HG03469 (cell line): Measurements from ENCODE around the gene SULT1A3.
"Not testable (repeated sequence)": the region's sequence is repeated elsewhere in the genome, so short reads cannot be mapped to it uniquely, and the experiment has no call there.

ENCODE experiments used
- ATAC-seq: cut with Tn5 transposase; IDR thresholded peaks from one replicate; pipeline ENCODE4 v1.9.1; 2021; ENCODE audit warnings: mild to moderate bottlenecking, moderate library complexity, moderate number of reproducible peaks; ENCODE audit not compliant: unreplicated experiment

Gene SULT1A3

DNA sequence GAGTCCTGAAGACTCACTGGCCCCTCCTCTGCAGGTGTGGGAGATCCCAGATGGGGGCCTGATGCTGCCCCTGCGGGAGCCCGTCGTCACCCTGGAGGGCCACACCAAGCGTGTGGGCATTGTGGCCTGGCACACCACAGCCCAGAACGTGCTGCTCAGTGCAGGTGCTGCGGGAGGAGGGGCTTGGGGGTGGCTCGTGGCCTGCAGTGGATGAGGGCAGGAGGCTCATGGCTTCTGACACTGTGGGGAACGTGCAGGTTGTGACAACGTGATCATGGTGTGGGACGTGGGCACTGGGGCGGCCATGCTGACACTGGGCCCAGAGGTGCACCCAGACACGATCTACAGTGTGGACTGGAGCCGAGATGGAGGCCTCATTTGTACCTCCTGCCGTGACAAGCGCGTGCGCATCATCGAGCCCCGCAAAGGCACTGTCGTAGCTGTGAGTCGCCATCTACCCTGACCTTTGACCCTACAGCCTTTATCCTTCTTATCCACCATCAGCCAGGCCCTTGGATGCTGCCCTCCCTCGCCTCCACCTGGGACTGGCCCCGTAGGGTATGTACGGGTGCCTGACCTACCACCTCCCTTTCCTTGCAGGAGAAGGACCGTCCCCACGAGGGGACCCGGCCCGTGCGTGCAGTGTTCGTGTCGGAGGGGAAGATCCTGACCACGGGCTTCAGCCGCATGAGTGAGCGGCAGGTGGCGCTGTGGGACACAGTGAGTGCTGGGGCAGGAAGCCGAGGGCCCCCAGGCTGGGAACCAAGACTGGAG, 12.1 kb upstream of the SULT1A3 start:
- no peak for ATAC-seq

DNA sequence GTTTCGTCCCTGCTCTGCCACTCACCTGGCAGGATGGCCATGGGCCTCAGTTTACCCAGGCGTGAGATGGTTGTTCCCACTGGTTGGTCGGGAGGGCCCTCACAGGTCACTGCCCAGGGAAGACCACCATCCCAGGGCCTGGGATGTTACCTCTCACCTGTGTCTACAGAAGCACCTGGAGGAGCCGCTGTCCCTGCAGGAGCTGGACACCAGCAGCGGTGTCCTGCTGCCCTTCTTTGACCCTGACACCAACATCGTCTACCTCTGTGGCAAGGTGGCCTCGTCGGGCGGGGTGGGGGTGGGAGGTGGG, 11.5 kb upstream of the SULT1A3 start:
- no peak for ATAC-seq

- ATAC-seq, result no peak
Observed at GRCh38 chr16:30187971-30188561, 11.0 kb upstream of the SULT1A3 start.

- not testable (repeated sequence) for ATAC-seq
Observed at GRCh38 chr16:30191158-30191557, 7.9 kb upstream of the SULT1A3 start.

GRCh38 chr16:30193098-30193497, 6.0 kb upstream of the SULT1A3 start:
- not testable (repeated sequence) for ATAC-seq

GRCh38 chr16:30193615-30194014, 5.4 kb upstream of the SULT1A3 start, which contains the start of the genes BOLA2B and SLX1A:
BOLA2B (minus strand) TSS chr16:30193666; CDS start chr16:30193595, 71 bp downstream.
SLX1A (plus strand) TSS chr16:30193875; CDS start chr16:30194085, 210 bp downstream.
- peak; percentile 78 for ATAC-seq

DNA sequence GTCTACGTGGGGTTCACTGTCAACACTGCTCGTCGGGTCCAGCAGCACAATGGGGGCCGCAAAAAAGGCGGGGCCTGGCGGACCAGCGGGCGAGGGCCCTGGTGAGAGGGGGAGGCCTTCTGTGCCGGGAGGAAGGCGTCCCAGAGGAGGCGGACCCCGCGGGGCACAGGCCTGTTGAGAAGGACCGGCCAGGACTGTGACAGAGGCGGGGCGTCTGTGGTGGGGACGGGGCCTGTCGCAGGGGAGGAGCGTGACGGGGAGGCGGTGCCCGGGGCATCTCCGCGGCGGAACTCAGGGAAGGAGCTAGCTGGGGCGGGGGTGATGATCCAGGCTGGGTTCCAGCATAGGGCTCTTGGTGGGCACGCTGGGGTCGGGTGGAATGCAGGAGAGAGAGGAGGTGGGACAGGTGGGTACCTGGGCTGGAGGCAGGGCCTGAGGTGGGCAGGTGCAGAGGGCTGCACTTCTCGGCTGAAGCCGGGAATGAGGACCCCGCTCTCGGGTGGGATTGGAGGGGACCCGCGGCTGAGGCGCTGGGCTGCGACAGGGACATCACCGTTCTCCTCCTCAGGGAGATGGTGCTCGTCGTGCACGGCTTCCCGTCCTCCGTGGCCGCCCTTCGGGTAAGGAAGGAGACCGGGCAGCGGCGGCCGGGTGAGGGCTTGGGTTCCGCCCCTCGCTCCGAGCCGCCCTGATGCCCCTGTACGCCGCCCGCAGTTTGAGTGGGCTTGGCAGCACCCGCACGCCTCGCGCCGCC, 4.7 kb upstream of the SULT1A3 start:
- peak; percentile 19 for ATAC-seq

GRCh38 chr16:30197001-30197400, 2.1 kb upstream of the SULT1A3 start:
- not testable (repeated sequence) for ATAC-seq

DNA sequence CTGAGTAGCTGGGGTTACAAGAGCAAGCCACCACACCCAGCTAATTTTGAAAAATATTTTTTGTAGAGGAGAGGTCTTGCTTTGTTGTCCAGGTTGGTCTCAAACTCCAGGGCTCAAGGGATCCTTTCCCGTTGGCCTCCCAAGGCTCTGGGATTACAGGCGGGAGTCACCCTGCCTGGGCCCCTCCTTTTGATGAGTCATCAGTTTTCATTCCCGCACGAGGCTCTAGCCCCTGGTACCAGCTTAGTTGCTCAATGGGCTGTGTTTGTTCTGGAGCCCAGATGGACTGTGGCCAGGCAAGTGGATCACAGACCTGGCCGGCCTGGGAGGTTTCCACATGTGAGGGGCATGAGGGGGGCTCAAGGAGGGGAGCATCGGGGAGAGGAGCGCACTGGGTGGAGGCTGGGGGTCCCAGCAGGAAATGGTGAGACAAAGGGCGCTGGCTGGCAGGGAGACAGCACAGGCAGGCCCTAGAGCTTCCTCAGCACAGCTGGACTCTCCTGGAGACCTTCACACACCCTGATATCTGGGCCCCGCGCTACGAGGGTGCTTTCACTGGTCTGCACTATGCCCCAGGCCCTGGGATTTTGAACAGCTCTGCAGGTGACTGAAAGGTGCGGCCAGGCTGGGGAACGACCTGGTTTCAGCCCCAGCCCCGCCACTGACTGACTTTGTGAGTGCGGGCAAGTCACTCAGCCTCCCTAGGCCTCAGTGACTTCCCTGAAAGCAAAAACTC, 721 bp downstream of the SULT1A3 start:
- ATAC-seq, result not testable (repeated sequence)

DNA sequence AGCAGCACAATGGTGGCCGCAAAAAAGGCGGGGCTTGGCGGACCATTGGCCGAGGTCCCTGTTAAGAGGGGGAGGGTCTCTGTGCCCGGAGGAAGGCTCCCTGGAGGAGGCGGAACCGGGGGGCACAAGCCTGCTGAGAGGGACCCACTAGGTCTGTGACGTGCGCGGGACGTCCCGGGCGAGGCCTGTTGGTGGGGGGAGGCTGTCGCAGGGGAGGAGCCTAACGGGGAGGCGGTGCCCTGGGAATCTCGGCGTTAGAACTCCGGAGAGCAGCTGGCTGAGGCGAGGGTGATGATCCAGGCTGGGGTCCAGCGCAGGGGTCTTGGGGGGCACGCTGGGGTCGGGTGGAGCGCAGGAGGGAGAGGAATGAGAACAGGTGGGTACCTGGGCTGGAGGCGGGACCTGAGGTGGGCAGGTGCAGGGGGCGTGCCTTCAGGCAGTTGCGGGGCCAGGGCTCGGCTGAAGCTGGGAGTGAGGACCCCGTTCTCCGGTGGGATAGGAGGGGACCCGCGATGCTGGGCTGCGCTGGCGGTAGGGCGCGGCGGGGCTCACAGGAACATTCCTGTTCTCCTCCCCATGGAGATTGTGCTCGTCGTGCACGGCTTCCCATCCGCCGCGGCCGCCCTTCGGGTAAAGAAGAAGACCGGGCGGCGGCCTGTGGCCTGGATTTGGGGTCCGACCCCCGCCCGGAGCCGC, 6.6 kb downstream of the SULT1A3 start:
- ATAC-seq, result not testable (repeated sequence)

- not testable (repeated sequence) for ATAC-seq
Observed at GRCh38 chr16:30206252-30206651, 7.2 kb downstream of the SULT1A3 start.

DNA sequence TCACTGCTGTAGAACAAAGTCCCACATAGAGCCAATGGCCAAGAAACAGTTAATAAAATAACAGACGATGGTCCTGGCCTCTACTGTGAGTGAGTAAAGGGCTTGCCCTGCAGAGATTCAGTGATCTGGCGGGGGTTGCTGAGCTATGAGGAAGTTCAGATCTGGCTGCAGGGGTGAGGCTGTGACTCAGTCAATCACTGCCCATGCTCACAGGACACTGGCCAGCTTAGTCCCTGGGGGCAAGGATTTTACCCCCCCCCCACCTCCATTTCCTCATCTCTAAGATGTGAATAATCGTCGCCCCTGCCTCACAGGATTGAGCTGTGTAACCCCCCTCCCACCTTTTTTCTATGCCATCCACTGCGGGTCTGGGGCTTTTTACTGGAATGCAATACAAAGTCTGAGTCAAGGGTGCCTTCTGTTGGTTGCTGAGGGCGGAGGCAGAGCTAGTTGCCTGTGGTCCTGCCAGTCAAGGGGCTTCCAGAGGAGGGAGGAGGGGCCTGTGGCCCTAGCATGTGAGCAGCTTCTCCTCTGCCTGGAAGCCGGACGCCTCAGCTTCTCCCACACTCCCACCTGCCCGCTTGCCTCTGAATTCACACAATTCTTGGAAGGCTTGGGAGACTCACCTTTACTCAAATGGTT, 8.1 kb downstream of the SULT1A3 start:
- not testable (repeated sequence) for ATAC-seq

DNA sequence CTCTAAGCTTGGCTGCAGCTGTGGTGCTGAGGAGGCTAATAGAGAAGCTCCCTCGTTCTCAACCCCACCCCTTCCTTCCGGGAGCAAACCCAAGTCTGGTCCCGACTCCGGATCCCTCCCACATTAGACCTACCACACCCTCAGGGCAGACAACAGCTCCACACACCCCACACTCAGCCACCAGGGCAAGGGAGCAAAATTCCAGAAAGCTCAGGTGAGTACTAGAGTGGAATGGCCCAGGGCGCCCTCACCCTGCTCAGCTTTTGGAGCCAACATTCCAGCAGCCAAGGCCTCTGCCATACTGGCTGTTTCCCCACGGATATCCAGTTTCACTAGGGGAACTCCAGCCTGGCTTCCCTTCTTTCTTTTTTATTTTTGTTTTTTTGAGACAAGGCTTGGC, 10.0 kb downstream of the SULT1A3 start:
- ATAC-seq, result not testable (repeated sequence)

DNA sequence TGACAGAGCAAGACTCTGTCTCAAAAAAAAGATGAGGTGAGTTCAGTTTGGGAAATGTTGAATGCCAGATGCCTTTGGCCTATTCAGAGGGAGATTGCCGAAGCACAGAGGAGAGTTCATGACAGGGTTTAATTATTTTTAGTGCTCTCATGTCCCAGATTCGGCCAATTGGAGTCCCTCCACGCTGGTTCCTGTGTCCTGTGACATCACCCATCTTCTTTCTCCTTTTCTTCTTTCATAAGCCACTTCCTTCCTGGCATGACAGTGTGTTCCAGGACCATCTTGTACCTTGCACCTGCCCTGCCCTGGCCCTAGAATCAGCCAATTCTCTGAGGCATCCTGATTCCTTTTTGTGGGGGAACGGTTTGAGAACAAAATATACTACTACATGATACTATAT, 12.4 kb downstream of the SULT1A3 start:
- ATAC-seq, result not testable (repeated sequence)

GRCh38 chr16:30217082-30217481, 18.0 kb downstream of the SULT1A3 start:
- not testable (repeated sequence) for ATAC-seq

DNA sequence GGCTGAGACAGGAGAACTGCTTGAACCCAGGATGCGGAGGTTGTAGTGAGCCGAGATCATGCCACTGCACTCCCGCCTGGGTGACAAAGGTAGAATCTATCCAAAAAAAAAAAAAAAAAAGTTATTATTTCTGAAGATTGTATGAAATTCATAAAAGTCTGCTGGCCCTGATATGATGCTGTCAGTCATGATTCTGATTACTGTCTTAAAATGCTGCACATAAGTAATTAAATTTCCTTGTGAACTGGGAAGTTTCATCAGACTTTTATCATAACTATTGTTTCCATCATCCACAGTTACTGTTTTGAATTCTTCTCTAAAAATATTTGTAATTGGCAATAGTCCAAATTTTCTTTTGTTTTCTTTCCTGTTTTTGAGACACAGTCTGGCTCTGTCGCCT, 49.3 kb downstream of the SULT1A3 start, which contains the start of gene NPIPB13:
Gene NPIPB13 (minus strand): TSS at position 101 of the 400 bp plus-strand sequence. CDS start 2,906 bp downstream, outside the sequence.
- not testable (repeated sequence) for ATAC-seq
